ENCODE results near the gene SCN2A.

Gene SCN2A

GRCh38 chr2:165289069-165289468 lies 49.9 kb downstream of the SCN2A start:
- no peaks in the 10 kb centered on the region for H3K36me3 ChIP-seq (ENCODE audit: control insufficient read depth in 2 of 2, insufficient read depth in 1 of 2, low read length in 2 of 2)

GRCh38 chr2:165293440-165294420 lies 54.5 kb downstream of the SCN2A start:
- peak overlapping the region; percentile 9 for H3K4me3 ChIP-seq (ENCODE audit: low read depth, low read length)
- CTCF ChIA-PET, result interaction anchor here (0.6 to 1.4 kb wide), 20 partner anchors 11 to 897 kb away, joined by 3 to 9 read pairs (median 4); partner anchors contain the start of gene SCN3A
- H3K36me3 ChIP-seq (ENCODE audit: control insufficient read depth in 2 of 2, insufficient read depth in 1 of 2, low read length in 2 of 2), result no peaks in the 10 kb centered on the region
- POLR2A ChIA-PET, result interaction anchor here (1.2 kb wide), 1 partner anchor 54 kb away, joined by 3 read pairs; no protein-coding TSS in a partner anchor
- H3K4me1 ChIP-seq (ENCODE audit: control insufficient read depth, insufficient read depth, low read length), result no peaks in the 10 kb centered on the region
- no peaks in the 10 kb centered on the region for H3K9me3 ChIP-seq (ENCODE audit: control insufficient read depth, insufficient read depth, low read depth, low read length)
- no peak overlapping the region for H3K27ac ChIP-seq (ENCODE audit: extremely low read depth, low read depth, low read length)
- TF ChIP-seq PRDM6 (tag by site-specific recombination; IDR thresholded peaks at IDR 0.05), result no peak
- no peak for TF ChIP-seq GLIS2 (tag by site-specific recombination; IDR thresholded peaks at IDR 0.05)
- TF ChIP-seq KLF8 (tag by site-specific recombination; IDR thresholded peaks at IDR 0.05), result no peak
- no peak for TF ChIP-seq ZNF16 (tag by site-specific recombination; IDR thresholded peaks at IDR 0.05; ENCODE audit: low read depth)
- TF ChIP-seq GLI2 (tag by site-specific recombination; IDR thresholded peaks at IDR 0.05; ENCODE audit: borderline replicate concordance, low read depth), result no peak
- TF ChIP-seq PRDM10 (tag by site-specific recombination; IDR thresholded peaks at IDR 0.05), result 0 out of 2 replicates have a peak, but pooled peaks have one; percentile 35
- TF ChIP-seq ZNF561 (tag by site-specific recombination; IDR thresholded peaks at IDR 0.05; ENCODE audit: borderline replicate concordance), result no peak
- no peak for TF ChIP-seq ZBTB7A (tag by site-specific recombination; IDR thresholded peaks at IDR 0.05; ENCODE audit: low read depth)
- no peak for TF ChIP-seq INSM2 (tag by site-specific recombination; IDR thresholded peaks at IDR 0.05)
- no peak for TF ChIP-seq MEIS1 (CRISPR knock-in tag; IDR thresholded peaks at IDR 0.05; ENCODE audit: borderline replicate concordance)
- no peak for TF ChIP-seq ZBTB21 (tag by site-specific recombination; IDR thresholded peaks at IDR 0.05)
- no peak for TF ChIP-seq ZNF549 (tag by site-specific recombination; IDR thresholded peaks at IDR 0.05)
- TF ChIP-seq FEZF1 (tag by site-specific recombination; IDR thresholded peaks at IDR 0.05), result no peak
- TF ChIP-seq KLF9 (tag by site-specific recombination; IDR thresholded peaks at IDR 0.05; ENCODE audit: low read depth), result no peak
- TF ChIP-seq CTCF (tag by site-specific recombination; IDR thresholded peaks at IDR 0.05), result peak; percentile 42
- TF ChIP-seq ZNF280D (tag by site-specific recombination; IDR thresholded peaks at IDR 0.05), result no peak

More at GRCh38 chr2:165289069-165289468, 49.9 kb downstream of the SCN2A start:
- Histone ChIP-seq H3K4me3 (ENCODE audit: low read depth, low read length) (no peak overlapping the region), H3K9me3 (ENCODE audit: control insufficient read depth, insufficient read depth, low read depth, low read length) (no peaks in the 10 kb centered on the region), H3K4me1 (ENCODE audit: control insufficient read depth, insufficient read depth, low read length) (no peaks in the 10 kb centered on the region), H3K27ac (ENCODE audit: extremely low read depth, low read depth, low read length) (no peak overlapping the region)
- TF ChIP-seq ZFP41 (tag by site-specific recombination; IDR thresholded peaks at IDR 0.05; ENCODE audit: borderline replicate concordance) (no peak), YY1 (tag by site-specific recombination; IDR thresholded peaks at IDR 0.05) (no peak), ZNF274 (IDR thresholded peaks at IDR 0.05; ENCODE audit: low read length) (no peak), ZNF274 (tag by site-specific recombination; IDR thresholded peaks at IDR 0.05; ENCODE audit: borderline replicate concordance) (no peak), ZNF366 (tag by site-specific recombination; conservative IDR thresholded peaks at IDR 0.05) (no peak), ZNF404 (tag by site-specific recombination; IDR thresholded peaks at IDR 0.05) (no peak), ZBTB21 (tag by site-specific recombination; IDR thresholded peaks at IDR 0.05) (no peak), PRDM1 (tag by site-specific recombination; IDR thresholded peaks at IDR 0.05) (no peak), ZNF391 (tag by site-specific recombination; IDR thresholded peaks at IDR 0.05; ENCODE audit: borderline replicate concordance, low read depth) (no peak), ZNF350 (tag by site-specific recombination; IDR thresholded peaks at IDR 0.05) (no peak), ZNF792 (tag by site-specific recombination; IDR thresholded peaks at IDR 0.05) (no peak), ZNF777 (tag by site-specific recombination; IDR thresholded peaks at IDR 0.05; ENCODE audit: borderline replicate concordance) (no peak), ZNF132 (tag by site-specific recombination; IDR thresholded peaks at IDR 0.05; ENCODE audit: borderline replicate concordance) (no peak)
- POLR2A ChIA-PET, result no interaction called here
- CTCF ChIA-PET, result interaction anchor here (0.8 kb wide), 1 partner anchor 273 kb away, joined by 4 read pairs; no protein-coding TSS in a partner anchor
